ENCODE measurements around the gene PNKP.

The PNKP gene

DNA sequence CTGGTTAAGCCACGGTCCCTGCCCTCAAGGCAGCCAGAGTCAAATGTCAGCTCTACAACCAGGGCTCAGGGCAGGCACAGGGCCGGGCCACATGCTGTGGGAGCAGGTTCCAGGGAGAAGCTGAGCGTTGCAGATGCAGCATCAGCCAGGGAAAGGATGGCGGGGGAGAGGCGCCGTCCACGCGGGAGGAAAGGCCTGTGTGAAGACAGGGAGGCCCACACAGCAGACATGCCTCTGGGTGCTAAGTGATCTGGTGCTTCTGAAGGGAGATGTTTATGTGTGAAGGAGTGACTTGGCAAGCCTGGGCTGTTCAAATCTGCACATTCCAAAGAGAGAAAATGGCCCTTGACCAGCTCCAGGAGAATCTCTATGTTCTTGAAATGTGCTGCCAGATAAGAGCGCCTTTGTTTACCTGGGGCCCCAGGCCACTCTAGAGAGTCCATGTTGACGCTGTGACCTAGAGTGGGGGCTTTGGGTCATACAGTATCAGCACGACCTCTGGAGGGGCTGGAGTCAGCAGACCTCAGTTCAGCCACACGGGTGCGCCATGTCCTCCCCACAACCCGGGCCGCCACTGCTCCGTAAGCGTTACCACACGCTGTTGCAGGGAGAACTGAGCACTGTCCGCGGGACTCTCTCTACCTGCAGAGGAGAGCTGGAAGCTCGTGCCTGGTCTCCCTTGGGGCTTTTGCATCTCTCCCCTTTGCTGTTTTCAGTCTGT lies 45.7 kb upstream of the PNKP start:
- peaks cover 92% of the 10 kb centered on the region for H3K79me2 ChIP-seq (ENCODE audit: control insufficient read depth, low read length)
- no peak for TF ChIP-seq EZH2phosphoT487 (IDR thresholded peaks at IDR 0.05; ENCODE audit: borderline replicate concordance, low read length)
- TF ChIP-seq, protein P1, sequence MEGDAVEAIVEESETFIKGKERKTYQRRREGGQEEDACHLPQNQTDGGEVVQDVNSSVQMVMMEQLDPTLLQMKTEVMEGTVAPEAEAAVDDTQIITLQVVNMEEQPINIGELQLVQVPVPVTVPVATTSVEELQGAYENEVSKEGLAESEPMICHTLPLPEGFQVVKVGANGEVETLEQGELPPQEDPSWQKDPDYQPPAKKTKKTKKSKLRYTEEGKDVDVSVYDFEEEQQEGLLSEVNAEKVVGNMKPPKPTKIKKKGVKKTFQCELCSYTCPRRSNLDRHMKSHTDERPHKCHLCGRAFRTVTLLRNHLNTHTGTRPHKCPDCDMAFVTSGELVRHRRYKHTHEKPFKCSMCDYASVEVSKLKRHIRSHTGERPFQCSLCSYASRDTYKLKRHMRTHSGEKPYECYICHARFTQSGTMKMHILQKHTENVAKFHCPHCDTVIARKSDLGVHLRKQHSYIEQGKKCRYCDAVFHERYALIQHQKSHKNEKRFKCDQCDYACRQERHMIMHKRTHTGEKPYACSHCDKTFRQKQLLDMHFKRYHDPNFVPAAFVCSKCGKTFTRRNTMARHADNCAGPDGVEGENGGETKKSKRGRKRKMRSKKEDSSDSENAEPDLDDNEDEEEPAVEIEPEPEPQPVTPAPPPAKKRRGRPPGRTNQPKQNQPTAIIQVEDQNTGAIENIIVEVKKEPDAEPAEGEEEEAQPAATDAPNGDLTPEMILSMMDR (IDR thresholded peaks at IDR 0.05; ENCODE audit: low read depth, low read length, poor library complexity, severe bottlenecking) = peak; percentile 56

DNA sequence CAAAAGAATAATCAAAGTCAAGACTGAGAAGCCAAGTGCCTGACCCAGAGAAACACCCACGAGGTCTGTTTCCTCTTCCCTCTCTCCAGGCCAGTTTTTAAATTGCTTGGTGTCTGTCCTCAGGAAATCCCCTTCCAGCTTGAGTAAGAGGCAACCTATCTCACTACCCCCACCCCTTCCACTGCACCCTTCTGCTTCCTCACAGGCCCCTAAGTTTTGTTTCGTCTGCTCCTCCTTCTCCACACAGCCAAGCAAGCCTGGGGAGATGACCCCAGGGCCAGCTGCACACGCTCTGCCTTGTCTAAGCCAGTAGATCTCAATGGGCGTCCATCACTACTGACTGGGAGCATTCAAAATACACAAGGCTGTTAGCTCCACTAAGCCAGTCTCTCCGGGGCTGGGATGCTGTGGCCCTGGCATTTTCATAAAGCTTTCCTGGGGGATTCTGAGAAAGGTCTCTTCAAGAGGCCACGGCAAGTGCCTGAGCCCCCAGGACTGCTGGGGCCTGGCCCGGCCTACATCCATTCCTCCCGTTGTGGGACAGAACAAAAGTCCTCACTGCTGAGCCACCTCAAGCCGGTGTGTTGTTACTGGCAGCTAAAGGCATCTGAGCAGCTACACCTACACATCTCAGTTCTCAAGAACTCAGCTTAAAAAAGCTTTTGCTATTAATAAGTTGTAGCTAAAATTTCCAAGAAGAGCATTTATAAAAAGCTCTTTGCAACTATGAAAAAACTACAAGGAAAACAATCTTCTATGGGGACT lies 44.2 kb upstream of the PNKP start:
- Histone ChIP-seq H3K9me2 (replicated peaks; ENCODE audit: control insufficient read depth, low read length) (no peaks in the 10 kb centered on the region), H3F3A (ENCODE audit: control insufficient read depth, insufficient read depth) (peaks cover 5% of the 10 kb centered on the region), H3K4me1 (ENCODE audit: control insufficient read depth, low read length) (peaks cover 71% of the 10 kb centered on the region), H3K79me2 (ENCODE audit: control insufficient read depth, low read length) (peaks cover 82% of the 10 kb centered on the region), H3K36me3 (ENCODE audit: control insufficient read depth, low read length) (peaks cover 93% of the 10 kb centered on the region), H4K20me1 (ENCODE audit: control insufficient read depth, insufficient read depth, low read depth, low read length) (peaks cover 31% of the 10 kb centered on the region; the same call in 1 of the 2 replicates), H3K9me3 (ENCODE audit: control insufficient read depth, insufficient read depth, low read length) (no peaks in the 10 kb centered on the region), H3K27ac (ENCODE audit: low read depth, low read length) (peak overlapping the region; percentile 23; the same call in 1 of the 2 replicates), H3K27me3 (ENCODE audit: control insufficient read depth, low read length) (no peaks in the 10 kb centered on the region), H3K4me3 (ENCODE audit: low read length) (no peak overlapping the region), H3K4me2 (ENCODE audit: low read length) (peak overlapping the region; percentile 21; the same call in 1 of the 2 replicates)
- TF ChIP-seq, protein P1 (IDR thresholded peaks at IDR 0.05; ENCODE audit: low read depth, low read length, poor library complexity, severe bottlenecking) = no peak
- no peak for TF ChIP-seq EZH2phosphoT487 (IDR thresholded peaks at IDR 0.05; ENCODE audit: borderline replicate concordance, low read length)

More for the DNA sequence above, 45.7 kb upstream of the PNKP start:
- Histone ChIP-seq H3K9me3 (ENCODE audit: control insufficient read depth, insufficient read depth, low read length) (no peaks in the 10 kb centered on the region), H3K27ac (ENCODE audit: low read depth, low read length) (no peak overlapping the region), H4K20me1 (ENCODE audit: control insufficient read depth, insufficient read depth, low read depth, low read length) (peaks cover 26% of the 10 kb centered on the region; the same call in 1 of the 2 replicates), H3K27me3 (ENCODE audit: control insufficient read depth, low read length) (no peaks in the 10 kb centered on the region), H3K9me2 (replicated peaks; ENCODE audit: control insufficient read depth, low read length) (no peaks in the 10 kb centered on the region), H3K36me3 (ENCODE audit: control insufficient read depth, low read length) (peaks cover 92% of the 10 kb centered on the region), H3F3A (ENCODE audit: control insufficient read depth, insufficient read depth) (0 out of 2 replicates have a peak, but pooled peaks cover 2% of the 10 kb centered on the region), H3K4me2 (ENCODE audit: low read length) (no peak overlapping the region), H3K4me1 (ENCODE audit: control insufficient read depth, low read length) (peaks cover 56% of the 10 kb centered on the region), H3K4me3 (ENCODE audit: low read length) (no peak overlapping the region)

DNA sequence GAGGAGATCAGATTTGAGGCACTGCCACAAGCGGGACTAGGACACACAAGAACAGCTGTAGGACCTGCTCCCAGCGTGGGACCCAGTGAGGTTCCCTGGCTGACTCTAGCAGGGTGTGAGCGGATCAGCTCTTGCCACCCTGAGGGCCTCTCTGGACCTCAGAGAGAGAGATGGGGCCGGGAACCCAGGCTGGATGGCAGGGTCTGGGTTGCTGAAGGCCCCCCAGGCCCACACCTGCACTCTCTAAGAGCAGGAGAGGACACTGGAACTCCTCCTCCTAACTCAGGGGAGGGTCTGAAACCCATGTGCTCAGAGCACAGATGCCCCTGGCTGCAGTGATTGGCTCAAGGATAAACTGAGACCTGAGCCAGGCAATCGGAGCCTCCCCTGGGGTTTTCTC lies 42.8 kb upstream of the PNKP start:
- Histone ChIP-seq H3K9me3 (ENCODE audit: control insufficient read depth, insufficient read depth, low read length) (no peaks in the 10 kb centered on the region), H3F3A (ENCODE audit: control insufficient read depth, insufficient read depth) (peaks cover 6% of the 10 kb centered on the region), H3K4me1 (ENCODE audit: control insufficient read depth, low read length) (peaks cover 85% of the 10 kb centered on the region), H3K27me3 (ENCODE audit: control insufficient read depth, low read length) (no peaks in the 10 kb centered on the region), H3K36me3 (ENCODE audit: control insufficient read depth, low read length) (peaks cover 90% of the 10 kb centered on the region), H3K27ac (ENCODE audit: low read depth, low read length) (no peak overlapping the region), H3K4me3 (ENCODE audit: low read length) (no peak overlapping the region), H4K20me1 (ENCODE audit: control insufficient read depth, insufficient read depth, low read depth, low read length) (peaks cover 29% of the 10 kb centered on the region; the same call in 1 of the 2 replicates), H3K4me2 (ENCODE audit: low read length) (no peak overlapping the region), H3K79me2 (ENCODE audit: control insufficient read depth, low read length) (peaks cover 68% of the 10 kb centered on the region), H3K9me2 (replicated peaks; ENCODE audit: control insufficient read depth, low read length) (no peaks in the 10 kb centered on the region)
- TF ChIP-seq, protein P1 (IDR thresholded peaks at IDR 0.05; ENCODE audit: low read depth, low read length, poor library complexity, severe bottlenecking) = no peak
- TF ChIP-seq EZH2phosphoT487 (IDR thresholded peaks at IDR 0.05; ENCODE audit: borderline replicate concordance, low read length) = no peak
